ENCODE measurements around the gene C11orf71.

The C11orf71 gene

GRCh38 chr11:114358716-114359115 lies 41.6 kb downstream of the C11orf71 start:
- DNase-seq: peak in 1 of 14 donors; percentile 88

- DNase-seq: no peak
Measured at GRCh38 chr11:114354076-114354475, 46.2 kb downstream of the C11orf71 start.

- DNase-seq: no peak
Measured at GRCh38 chr11:114353443-114353842, 46.9 kb downstream of the C11orf71 start.

GRCh38 chr11:114350022-114350421 lies 50.3 kb downstream of the C11orf71 start:
- no peak for DNase-seq
